Cardiac septum (tissue), 1 donor: ENCODE measurements around the gene CDYL. TPM values are rescaled to one million over a fixed set of nuclear protein-coding genes. Genes with fewer than 3 reads are reported as not detected.

Experiments
- DNase-seq: peaks from one replicate; pipeline ENCODE4 v3.0.0-alpha.2; 2020; ENCODE audit warnings: low spot score
- intact Hi-C: fragments of 100-400 bp; cut with DNase I; formaldehyde crosslinking; loops from one replicate; pipeline ENCODE4 v1.14.0; 2022
- total RNA-seq: library from RNA; stranded (reverse); fragmentation: NEBNext Ultra II Directional; extraction: Animal tissue kit (Norgen Biotek cat#: 25700); gene quantifications from one replicate; pipeline ENCODE4 v1.2.1, GENCODE V29; 2021
- donor health status: DM: no; HTN: no; CAD: no.

Gene CDYL
- total RNA-seq, 1 donor from 2014 or later = 36.3 TPM

DNA sequence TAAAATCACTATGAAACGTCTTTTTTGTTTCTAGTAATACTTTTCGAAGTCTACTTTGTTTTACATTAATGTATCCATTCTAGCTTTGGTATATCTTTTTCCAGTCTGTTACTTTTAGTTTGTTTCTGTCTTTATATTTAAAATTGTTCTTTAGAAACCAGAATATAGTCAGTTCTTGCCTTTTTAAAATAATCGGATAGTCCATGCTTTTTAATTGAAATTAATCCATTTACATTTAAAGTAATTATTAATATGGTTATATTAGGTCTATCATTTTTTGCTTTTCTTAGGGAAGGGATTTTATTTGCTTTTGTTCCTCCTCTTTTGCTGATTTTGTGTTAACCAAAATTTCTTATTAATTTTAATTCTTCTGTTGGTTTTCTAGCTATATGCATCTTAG lies 23.7 kb downstream of the CDYL start:
- intact Hi-C loops = loop anchor here (10.0 kb wide), 1 partner anchor 445 kb away; no protein-coding TSS in a partner anchor
- no peak for DNase-seq

DNA sequence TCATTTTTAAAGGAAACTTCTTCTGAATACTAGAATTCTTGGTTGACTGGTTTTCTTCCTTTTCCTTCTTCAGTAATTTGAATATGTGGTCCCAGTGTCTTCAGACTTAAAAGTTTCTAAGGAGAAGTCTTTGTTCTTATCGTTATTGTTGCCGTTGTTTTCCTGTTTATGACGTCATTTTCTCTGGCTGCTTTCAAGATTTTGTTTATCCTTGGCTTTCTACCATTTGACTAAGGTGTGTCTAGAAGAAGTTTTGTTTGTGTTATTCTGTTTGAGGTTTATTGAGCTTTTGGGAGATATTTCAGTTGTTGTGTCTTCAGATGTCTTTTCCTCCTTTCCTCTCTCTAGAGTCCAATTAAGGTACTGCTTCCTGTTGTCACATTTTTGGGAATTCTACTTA lies 24.5 kb downstream of the CDYL start:
- DNase-seq = no peak
- intact Hi-C loops = loop anchor here (10.0 kb wide), 1 partner anchor 446 kb away; no protein-coding TSS in a partner anchor

DNA sequence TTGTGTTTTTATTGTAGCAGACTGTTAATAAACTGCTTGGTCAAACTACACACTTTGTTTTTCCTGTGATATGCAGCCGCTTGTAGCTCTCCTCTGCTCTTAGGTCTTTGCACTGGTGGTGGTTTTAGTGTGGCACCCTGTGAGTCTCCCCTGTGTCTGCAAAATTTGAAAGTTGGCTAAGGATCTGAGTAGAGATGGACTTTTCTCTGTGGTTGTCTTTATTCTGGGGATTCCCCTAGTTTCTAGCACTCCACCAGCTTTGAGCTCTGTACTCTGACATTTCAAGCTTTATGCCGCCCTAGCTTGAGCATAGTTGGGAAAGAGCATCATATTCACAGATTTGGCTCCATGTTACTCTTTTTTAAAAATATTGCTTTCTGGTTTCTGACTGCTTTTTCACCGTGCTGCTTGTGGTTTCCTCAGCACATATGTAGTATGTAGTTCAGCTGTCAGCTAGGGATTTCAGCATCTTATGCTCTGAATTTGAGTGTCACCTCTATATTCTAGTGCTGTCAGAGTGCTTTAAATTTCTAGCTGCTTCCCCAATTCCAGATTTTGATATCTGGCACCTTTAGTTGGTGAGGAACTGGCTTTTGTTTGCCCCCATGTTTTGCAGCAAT lies 25.4 kb downstream of the CDYL start:
- no peak for DNase-seq
- intact Hi-C loops = loop anchor here (10.0 kb wide), 1 partner anchor 447 kb away; no protein-coding TSS in a partner anchor

DNA sequence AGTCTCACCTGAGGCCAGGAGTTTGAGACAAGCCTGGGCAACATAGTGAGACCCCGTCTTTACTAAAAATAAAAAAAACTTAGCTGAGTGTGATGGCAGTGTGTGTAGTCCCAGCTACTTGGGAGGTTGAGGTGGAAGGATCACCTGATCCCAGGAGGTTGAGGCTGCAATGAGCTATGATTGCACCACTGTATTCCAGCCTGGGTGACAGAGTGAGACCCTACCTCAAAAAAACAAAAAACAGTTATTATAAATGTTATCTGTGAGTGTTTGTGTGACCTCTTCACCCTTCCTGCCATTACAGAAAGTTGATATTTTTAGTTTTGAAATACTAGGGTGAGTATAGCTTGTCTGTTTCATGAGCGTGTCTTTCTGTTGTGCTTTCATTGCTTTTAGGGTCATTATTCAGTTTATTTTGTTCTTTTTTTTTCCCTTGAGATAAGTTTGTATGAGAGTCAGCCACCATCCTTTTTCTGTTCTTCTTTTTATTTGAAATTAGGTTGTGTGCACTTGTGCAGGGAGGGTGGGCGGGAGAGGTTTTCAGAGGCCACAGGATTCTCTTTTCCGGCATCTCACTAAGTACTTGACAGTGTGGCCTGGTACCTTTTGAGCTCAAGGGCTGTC lies 26.2 kb downstream of the CDYL start:
- intact Hi-C loops = loop anchor here (10.0 kb wide), 1 partner anchor 448 kb away; no protein-coding TSS in a partner anchor
- DNase-seq = no peak

DNA sequence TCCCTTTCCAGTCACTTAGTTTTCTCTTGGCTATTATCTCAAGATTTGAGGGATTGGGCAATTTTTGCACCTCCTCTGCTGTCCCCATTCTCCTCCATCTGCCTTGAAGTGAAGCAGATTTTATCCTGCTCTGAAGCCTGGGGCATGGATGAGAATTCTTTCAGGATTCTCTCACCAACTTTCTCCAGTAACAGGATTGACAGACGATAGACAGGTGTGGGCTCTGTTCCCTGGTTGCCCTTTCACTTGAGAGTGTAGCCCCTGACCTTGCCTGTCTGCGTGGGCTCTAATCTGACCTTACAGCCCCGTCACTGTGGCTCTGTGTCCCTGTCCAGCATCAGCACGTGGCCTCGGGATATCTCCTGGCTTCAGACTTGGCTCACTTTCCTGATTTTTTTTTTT lies 27.1 kb downstream of the CDYL start:
- no peak for DNase-seq
- intact Hi-C loops = loop anchor here (10.0 kb wide), 1 partner anchor 449 kb away; no protein-coding TSS in a partner anchor

DNA sequence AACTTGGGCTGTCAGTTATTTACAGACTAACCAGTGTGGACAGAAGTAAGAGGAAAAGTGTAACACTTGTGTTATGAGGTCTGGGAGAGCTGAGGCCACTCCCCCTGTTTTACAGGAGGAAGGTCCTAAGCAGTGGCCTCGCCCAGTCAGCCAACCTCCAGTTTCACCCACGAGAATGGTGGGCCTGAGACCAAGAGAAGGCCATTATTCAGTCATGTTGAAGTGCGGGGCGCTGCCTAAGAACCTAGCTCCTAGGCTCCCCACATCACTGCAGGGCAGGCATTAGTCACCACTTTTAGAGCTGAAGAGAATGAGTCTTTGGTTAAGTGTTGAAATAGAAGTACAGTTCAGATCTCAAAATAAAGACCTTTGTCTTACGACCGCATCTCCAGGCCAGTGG lies 27.9 kb downstream of the CDYL start:
- intact Hi-C loops = loop anchor here (10.0 kb wide), 1 partner anchor 449 kb away; no protein-coding TSS in a partner anchor

DNA sequence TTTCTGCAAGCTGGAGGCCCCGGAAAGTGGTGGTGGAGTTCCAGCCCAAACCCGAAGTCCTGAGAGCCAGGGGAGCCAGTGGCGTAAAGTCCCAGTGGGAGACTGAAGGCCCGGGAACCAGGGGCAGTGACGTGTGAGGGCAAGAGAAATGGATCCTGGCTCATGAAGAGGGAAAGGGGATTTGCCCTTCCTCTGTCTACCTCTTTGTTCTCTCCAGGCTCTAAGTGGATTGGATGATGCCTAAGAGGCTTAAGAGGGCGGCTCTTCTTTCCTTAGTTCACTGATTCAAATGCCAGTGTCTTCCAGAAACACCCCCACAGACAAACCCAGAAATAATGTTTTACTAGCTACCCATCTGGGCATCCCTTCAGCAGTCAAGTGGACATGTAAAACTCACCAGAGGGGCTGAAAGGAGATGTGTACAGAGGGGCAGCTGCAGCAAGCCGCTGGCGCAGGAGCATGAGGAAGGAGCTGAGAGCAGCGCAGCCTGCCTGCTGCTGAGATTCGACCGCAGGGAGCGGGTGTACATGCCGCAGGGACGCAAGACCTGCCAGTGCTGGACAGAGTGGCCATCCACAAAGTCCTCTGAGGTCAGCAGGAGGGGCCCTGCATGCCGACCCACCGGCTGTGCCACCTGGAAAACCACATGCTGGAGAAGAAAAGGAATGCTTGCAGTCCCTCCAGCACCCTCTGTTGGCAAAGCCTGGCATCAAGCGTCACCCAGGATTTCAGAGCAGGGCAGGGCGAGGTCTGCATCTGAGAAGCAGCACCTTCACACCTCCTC lies 29.5 kb downstream of the CDYL start:
- no peak for DNase-seq
- intact Hi-C loops = loop anchor here (10.0 kb wide), 1 partner anchor 451 kb away; no protein-coding TSS in a partner anchor

More for the DNA sequence above, 27.9 kb downstream of the CDYL start:
- no peak for DNase-seq

DNA sequence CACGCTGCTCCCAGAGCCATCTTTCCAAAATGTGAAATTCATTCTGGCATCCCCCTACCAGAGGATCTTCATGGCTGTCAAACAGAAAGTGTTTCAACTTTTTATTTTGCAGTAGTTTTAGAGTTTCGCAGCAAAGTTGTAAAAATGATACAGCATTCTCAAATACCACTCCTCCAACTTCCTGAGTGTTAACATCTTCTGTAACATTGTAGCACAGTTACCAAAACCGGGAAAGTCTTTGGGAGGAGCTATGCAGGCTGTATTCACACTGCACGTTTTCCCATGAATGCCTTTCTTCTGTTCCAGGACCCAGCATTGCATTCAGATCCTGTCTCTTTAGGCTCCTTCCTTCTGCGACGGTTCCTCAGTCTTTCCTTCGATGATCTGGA lies 30.1 kb downstream of the CDYL start:
- intact Hi-C loops = loop anchor here (10.0 kb wide), 1 partner anchor 452 kb away; no protein-coding TSS in a partner anchor

DNA sequence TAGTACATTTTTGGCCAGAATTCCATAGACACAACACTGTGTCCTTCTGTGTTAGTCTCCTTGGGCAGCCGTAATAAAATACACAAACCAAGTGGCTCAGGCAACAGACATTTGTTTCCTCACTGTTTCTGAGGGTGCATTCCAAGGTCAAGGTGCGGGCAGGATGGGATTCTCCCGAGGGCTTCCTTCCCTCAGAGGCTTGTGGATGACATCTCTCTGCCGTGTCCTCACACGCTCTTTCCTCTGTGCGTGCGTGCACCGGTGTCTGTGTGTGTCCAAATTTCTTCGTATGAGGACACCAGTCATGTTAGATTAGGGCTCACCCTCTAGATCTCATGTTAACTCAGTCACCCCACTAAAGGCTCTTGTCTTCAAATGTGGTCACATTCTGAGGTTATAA lies 30.6 kb downstream of the CDYL start:
- no peak for DNase-seq
- intact Hi-C loops = loop anchor here (10.0 kb wide), 1 partner anchor 452 kb away; no protein-coding TSS in a partner anchor

More for the DNA sequence above, 30.1 kb downstream of the CDYL start:
- DNase-seq = no peak

DNA sequence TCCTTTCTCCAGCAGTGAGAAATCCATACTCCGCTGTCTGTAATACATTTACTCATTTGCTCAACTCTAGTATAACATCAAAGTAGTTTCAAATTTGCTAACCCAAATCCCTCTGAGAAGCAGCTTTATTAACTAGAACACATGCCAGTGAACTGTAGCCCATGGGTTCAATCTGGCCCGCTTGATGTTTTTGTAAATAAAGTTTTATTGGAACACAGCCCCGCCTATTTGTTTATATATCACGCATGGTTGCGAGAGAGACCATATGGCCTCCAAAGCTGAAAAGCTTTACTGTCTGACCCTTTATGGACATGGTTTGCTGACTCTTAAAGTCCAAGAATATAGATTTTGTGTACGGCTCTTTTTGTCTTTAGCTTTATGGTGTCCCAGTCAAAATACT lies 32.2 kb downstream of the CDYL start:
- DNase-seq = no peak
- intact Hi-C loops = loop anchor here (10.0 kb wide), 1 partner anchor 454 kb away; no protein-coding TSS in a partner anchor

DNA sequence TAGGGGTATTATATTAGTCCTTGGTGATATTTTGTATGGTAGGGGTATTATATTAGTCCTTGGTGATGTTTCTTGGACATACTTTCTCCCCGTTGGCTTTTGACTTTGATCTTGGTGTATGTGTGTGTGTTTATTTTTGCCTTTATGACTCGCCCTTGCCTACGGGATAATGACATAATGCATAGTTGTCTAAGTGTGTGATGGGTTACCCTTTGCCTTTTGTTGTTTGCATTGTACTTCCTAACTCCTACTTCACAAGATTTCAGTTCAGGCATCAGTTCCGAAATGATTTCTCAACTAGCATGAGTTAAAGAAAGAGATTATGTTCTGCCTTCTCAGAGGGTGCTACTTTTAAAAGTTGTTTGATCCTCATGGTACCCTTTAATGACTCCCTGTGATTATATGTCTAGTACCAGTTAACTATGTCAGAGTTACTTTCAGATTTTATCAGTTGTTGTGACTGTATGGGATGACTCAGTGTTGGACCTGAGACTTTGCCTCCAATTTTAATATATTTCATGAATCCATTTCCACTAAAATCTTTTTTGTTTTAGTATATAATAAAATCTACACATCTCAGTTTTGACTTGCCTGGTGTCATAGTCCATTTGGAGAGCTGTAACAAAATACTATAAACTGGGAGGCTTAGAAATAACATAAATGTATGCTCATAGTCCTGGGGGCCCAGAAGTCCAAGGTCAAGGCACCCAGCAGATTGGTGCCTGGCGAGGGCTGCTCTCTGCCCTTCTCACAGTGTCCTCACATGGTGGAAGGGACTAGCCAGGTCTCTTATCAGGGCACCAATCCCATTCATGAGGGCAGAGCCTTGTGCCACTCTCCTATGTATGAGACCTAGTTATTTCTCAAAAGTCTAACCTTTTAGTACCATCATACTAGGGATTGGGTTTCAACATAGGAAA lies 34.1 kb downstream of the CDYL start:
- DNase-seq = no peak
- intact Hi-C loops = loop anchor here (10.0 kb wide), 1 partner anchor 455 kb away; no protein-coding TSS in a partner anchor

DNA sequence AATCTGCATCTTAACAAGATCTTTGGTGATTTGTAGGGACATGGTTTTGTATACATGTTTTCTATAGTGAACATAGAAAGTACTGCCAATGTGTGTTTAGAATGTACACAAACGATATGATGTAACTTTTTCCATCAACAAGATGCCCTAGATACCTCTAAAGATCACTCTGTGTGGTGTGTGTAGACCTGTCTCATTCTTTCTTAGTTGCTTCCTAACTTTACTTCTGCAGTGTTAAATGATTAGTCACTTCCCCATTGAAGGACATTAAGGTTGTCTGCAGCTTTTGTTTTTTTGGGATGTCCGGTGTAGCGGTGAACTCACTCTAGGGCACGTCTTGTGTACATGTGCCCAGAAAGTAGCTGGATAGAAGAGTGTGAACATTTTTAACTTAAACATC lies 35.9 kb downstream of the CDYL start:
- intact Hi-C loops = no loop called here
- DNase-seq = no peak

DNA sequence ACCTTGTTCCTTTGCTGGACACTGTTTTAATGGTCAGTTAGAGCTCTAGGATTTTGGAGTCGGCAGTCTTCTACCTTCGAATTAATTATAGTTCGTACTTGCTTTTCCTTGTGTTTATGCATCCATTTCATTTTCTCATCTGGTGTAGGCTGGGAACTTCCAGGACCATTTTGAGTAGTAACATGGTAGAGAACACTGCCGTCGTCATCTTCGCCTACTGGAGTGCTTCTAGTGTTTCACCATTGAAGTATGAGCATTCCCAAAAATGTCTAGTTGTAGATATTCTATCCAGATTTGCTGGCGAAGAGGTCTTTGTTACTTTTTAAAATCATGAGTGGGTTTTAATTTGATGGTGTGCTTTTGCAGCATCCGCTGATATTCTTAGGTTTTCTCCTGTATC lies 36.9 kb downstream of the CDYL start:
- DNase-seq = no peak
- intact Hi-C loops = no loop called here

DNA sequence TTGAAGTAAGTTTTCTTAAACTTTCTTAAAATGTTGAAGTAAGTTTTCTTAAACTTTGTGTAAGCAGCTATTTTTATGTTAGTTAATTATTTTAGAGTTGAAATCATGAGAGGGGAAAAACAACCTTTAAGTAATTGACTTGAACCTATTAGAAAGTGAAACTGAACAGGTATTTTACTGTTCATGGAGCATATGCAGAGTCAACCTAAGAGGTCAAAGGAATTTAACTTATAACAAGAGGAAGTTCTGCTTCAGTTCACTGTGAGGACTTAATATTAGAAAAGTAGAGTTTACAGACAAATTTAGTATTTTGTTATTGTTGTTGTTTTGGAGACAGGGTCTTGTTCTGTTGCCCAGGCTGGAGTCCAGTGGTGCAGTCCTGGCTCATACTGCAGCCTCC lies 38.0 kb downstream of the CDYL start:
- intact Hi-C loops = no loop called here
- DNase-seq = no peak

DNA sequence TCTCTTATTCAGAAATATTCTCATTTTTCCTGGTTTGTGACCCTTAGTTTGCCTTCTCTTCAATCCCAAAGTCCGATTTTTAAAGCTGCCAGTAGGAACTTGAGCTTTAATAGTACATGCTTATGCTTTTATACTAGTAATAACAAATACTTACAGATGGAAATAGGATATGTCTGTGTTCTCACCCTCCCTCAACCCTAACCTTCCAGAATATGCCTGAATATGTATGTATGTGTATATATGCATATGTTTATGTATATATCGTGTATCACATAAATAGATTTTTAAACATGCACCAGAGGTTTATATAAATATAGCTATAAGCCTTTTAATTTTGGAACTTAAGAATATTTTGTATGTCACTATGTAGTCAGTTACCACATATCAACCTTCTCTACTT lies 38.8 kb downstream of the CDYL start:
- intact Hi-C loops = no loop called here
- no peak for DNase-seq

DNA sequence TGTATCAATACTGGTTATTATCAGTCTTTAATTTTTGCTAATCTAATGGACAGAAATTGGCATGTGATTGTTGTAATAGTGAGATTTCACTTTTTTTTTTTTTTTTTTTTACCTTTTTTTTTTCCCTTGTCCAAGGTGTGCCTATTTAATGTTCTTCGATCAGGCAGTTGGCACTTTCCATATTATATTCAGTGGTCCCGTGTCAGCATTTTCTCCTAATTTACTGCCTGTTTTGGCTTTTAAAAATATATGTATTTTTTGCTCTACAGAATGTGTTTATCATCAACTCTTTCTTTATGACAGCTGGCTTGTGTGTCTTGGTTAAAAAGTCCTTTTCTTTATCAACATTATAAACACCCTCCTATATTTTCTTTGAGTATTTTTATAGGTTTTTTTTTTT lies 39.4 kb downstream of the CDYL start:
- no peak for DNase-seq

DNA sequence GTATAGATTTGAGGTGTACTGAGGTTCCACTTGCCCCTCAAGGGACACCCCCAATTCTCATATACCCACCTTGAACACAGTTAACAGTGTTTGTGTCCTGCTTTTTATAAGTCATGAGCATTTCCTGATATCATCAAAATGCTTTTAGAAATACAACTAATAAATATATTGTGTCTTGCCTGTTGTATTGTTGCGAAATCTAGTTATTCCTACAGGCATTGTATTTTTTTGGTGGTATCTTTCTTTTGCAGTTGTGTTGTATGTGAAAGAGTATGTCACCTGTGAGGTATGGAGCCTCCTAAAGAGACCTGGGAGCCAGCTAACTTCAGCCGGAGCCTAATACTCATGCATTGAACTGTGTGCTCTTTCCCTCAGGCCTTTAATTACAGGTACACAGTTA lies 40.7 kb downstream of the CDYL start:
- intact Hi-C loops = no loop called here
- DNase-seq = no peak

More for the DNA sequence above, 39.4 kb downstream of the CDYL start:
- intact Hi-C loops = no loop called here

DNA sequence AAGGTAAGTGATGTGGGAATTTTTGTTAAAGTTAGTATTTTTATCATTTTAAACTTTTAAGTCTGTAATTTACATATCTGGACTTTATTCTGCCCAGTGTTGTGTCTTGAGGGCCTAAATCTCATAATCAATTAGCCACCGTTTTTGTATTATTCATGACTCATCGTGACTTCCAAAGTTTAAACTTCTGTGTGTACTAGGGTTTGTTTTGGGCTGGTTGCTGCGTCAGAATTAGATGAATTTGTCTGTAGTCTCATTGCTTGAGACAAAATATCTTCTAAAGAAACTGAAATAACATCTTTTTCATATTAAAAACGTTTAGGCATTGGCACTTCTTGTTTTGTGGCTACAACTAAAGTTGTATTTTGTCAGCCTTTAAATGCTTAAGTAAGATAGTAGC lies 41.3 kb downstream of the CDYL start:
- intact Hi-C loops = no loop called here

DNA sequence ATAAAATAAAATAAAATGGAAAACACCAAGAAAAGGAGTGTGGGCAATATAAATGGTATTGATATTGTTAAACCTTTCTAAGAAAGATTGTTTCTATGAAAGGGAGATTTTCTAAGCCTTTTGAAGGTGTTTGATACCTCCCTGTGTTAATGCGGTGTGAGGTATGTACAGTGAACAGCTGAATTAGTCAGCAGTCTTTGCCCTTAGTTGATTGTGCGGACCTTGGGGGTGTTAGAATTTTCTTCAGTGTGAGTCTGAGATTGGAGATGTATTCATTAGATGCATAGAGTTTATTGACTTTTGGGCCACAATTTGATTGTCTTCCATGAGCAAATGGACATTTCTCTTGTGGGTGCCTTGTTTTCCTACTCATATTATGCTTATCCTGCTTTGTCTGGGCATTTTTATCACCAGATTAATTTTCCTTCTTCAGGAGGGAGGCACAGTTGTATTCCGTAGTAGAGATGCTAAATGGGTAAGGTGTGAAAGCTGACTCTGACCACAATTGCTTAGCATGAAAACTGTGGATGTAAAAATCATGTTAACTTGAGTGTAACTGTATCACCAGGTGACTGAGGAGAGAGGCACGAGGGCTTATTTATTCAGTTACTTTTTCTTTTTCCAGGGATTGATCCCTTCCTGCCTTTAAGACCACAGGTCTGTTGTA lies 42.2 kb downstream of the CDYL start:
- DNase-seq = no peak
- intact Hi-C loops = no loop called here

More for the DNA sequence above, 41.3 kb downstream of the CDYL start:
- DNase-seq = no peak
